WTC11 (cell line): ENCODE measurements around the gene CBFB. TPM values are rescaled to one million over a fixed set of nuclear protein-coding genes. Genes with fewer than 3 reads are reported as not detected.
"Not testable (repeated sequence)": the region's sequence is repeated elsewhere in the genome, so short reads cannot be mapped to it uniquely, and the experiment has no call there.

ENCODE experiments used
- ATAC-seq: fragments of 200-7000 bp; cut with Tn5 transposase; 2 replicates; pipeline ENCODE4 v1.10.0; 2021; ENCODE audit warnings: mild to moderate bottlenecking, moderate library complexity
- CTCF ChIA-PET: fragments of 300-600 bp; sonication (Branson Sonifier 250); formaldehyde crosslinking; loops from one replicate; lab custom pipeline; 2021; ENCODE audit warnings: antibody characterized with exemption; lab: Charles Lee
- POLR2A ChIA-PET: fragments of 350-600 bp; sonication (Branson Sonifier 250); formaldehyde crosslinking; loops from one replicate; lab custom pipeline; 2021; ENCODE audit warnings: antibody characterized with exemption; lab: Charles Lee
- DNase-seq: peaks from one replicate; pipeline ENCODE4 v3.0.0; 2021; ENCODE audit warnings: low spot score
- H3K27ac Mint-ChIP-seq: 2 replicates; pipeline ENCODE4 v1.8.0; 2021; ENCODE audit warnings: mixed read lengths
- H3K27me3 Mint-ChIP-seq: 2 replicates; pipeline ENCODE4 v1.8.0; 2021; ENCODE audit warnings: low read depth, mild to moderate bottlenecking, moderate library complexity, mixed read lengths
- H3K36me3 Mint-ChIP-seq: 2 replicates; pipeline ENCODE4 v1.8.0; 2021; ENCODE audit warnings: mixed read lengths
- H3K4me1 Mint-ChIP-seq: 2 replicates; pipeline ENCODE4 v1.8.0; 2022; ENCODE audit warnings: mixed read lengths
- H3K4me3 Mint-ChIP-seq: 2 replicates; pipeline ENCODE4 v1.8.0; 2021; ENCODE audit warnings: mild to moderate bottlenecking, moderate library complexity, mixed read lengths
- H3K9me3 Mint-ChIP-seq: 2 replicates; pipeline ENCODE4 v1.8.0; 2021; ENCODE audit warnings: mixed read lengths
- ATF2 ChIP-seq: sonication (generic); formaldehyde crosslinking; IDR thresholded peaks from 2 replicates; pipeline ENCODE4 v1.8.1; 2022; ENCODE audit warnings: low read depth, missing genetic modification reagents, borderline replicate concordance
- ATF6 ChIP-seq: sonication (generic); formaldehyde crosslinking; IDR thresholded peaks from 2 replicates; pipeline ENCODE4 v1.8.1; 2023; ENCODE audit warnings: mild to moderate bottlenecking, missing genetic modification reagents
- CBFB ChIP-seq: sonication (generic); formaldehyde crosslinking; IDR thresholded peaks from 2 replicates; pipeline ENCODE4 v1.8.1; 2022; ENCODE audit warnings: mild to moderate bottlenecking, low read depth, missing genetic modification reagents
- E2F5 ChIP-seq: sonication (generic); formaldehyde crosslinking; IDR thresholded peaks from 2 replicates; pipeline ENCODE4 v1.8.1; 2022; ENCODE audit warnings: mild to moderate bottlenecking, moderate library complexity, missing genetic modification reagents
- FOXP1 ChIP-seq: sonication (generic); formaldehyde crosslinking; IDR thresholded peaks from 2 replicates; pipeline ENCODE4 v1.8.0; 2022; ENCODE audit warnings: missing genetic modification reagents, mild to moderate bottlenecking, moderate library complexity, borderline replicate concordance
- GABPB1 ChIP-seq: sonication (generic); formaldehyde crosslinking; IDR thresholded peaks from 2 replicates; pipeline ENCODE4 v1.8.1; 2023; ENCODE audit warnings: mild to moderate bottlenecking, missing genetic modification reagents
- NFE2L1 ChIP-seq: sonication (generic); formaldehyde crosslinking; IDR thresholded peaks from 2 replicates; pipeline ENCODE4 v1.8.1; 2023; ENCODE audit warnings: missing genetic modification reagents
- NFYB ChIP-seq: sonication (generic); formaldehyde crosslinking; conservative IDR thresholded peaks from 2 replicates; pipeline ENCODE4 v1.8.0; 2022; ENCODE audit warnings: low read depth, missing genetic modification reagents
- NR1H2 ChIP-seq: sonication (generic); formaldehyde crosslinking; IDR thresholded peaks from 2 replicates; pipeline ENCODE4 v1.9.0; 2021; ENCODE audit warnings: mild to moderate bottlenecking, moderate library complexity, missing genetic modification reagents
- NR3C1 ChIP-seq: sonication (generic); formaldehyde crosslinking; conservative IDR thresholded peaks from 2 replicates; pipeline ENCODE4 v1.8.1; 2023; ENCODE audit warnings: low read depth, mild to moderate bottlenecking, missing genetic modification reagents
- PREB ChIP-seq: sonication (generic); formaldehyde crosslinking; IDR thresholded peaks from 2 replicates; pipeline ENCODE4 v1.8.1; 2022; ENCODE audit warnings: mild to moderate bottlenecking, missing genetic modification reagents, moderate library complexity, borderline replicate concordance
- SMAD3 ChIP-seq: sonication (generic); formaldehyde crosslinking; IDR thresholded peaks from 2 replicates; pipeline ENCODE4 v1.8.0; 2022; ENCODE audit warnings: missing genetic modification reagents, mild to moderate bottlenecking, borderline replicate concordance
- TCF7 ChIP-seq: sonication (generic); formaldehyde crosslinking; IDR thresholded peaks from 2 replicates; pipeline ENCODE4 v1.8.0; 2022; ENCODE audit warnings: mild to moderate bottlenecking, low read depth, missing genetic modification reagents, moderate library complexity
- TEAD4 ChIP-seq: sonication (generic); formaldehyde crosslinking; IDR thresholded peaks from 2 replicates; pipeline ENCODE4 v1.8.0; 2022; ENCODE audit warnings: mild to moderate bottlenecking, missing genetic modification reagents
- ZNF121 ChIP-seq: sonication (generic); formaldehyde crosslinking; IDR thresholded peaks from 2 replicates; pipeline ENCODE4 v1.8.0; 2023; ENCODE audit warnings: missing genetic modification reagents
- ZNF219 ChIP-seq: sonication (generic); formaldehyde crosslinking; IDR thresholded peaks from 2 replicates; pipeline ENCODE4 v1.8.0; 2023; ENCODE audit warnings: missing genetic modification reagents, mild to moderate bottlenecking, borderline replicate concordance
- ZNF512 ChIP-seq: sonication (generic); formaldehyde crosslinking; IDR thresholded peaks from 2 replicates; pipeline ENCODE4 v1.8.1; 2022; ENCODE audit warnings: missing genetic modification reagents, borderline replicate concordance
- ZSCAN18 ChIP-seq: fragments of 250-450 bp; sonication (Bioruptor Pico); IDR thresholded peaks from 2 replicates; pipeline ENCODE4 v2.1.2; 2022; ENCODE audit warnings: mild to moderate bottlenecking, moderate library complexity
- total RNA-seq: library from RNA; stranded (reverse); gene quantifications from 3 replicates; pipeline ENCODE4 v1.2.3, GENCODE V29; 2021

Gene CBFB
- total RNA-seq, 1 experiment from 2014 or later = 36.9 TPM

GRCh38 chr16:66991545-66992077 lies 37.3 kb upstream of the CBFB start (continued):
- no peak for TF ChIP-seq NR3C1 (CRISPR knock-in tag)
- no peak for TF ChIP-seq NFE2L1 (CRISPR knock-in tag)
- TF ChIP-seq ZNF219 (CRISPR knock-in tag) = no peak
- TF ChIP-seq TEAD4 (CRISPR knock-in tag) = no peak
- no peak for TF ChIP-seq PREB (CRISPR knock-in tag)
- TF ChIP-seq ZNF121 (CRISPR knock-in tag) = no peak
- no peak for TF ChIP-seq SMAD3 (CRISPR knock-in tag)
- TF ChIP-seq ATF6 (CRISPR knock-in tag) = no peak

GRCh38 chr16:66993558-66993957 lies 35.4 kb upstream of the CBFB start:
- H3K4me3 Mint-ChIP-seq, ATAC-seq, DNase-seq, H3K4me1 Mint-ChIP-seq, H3K27ac Mint-ChIP-seq, H3K9me3 Mint-ChIP-seq, POLR2A ChIA-PET, H3K36me3 Mint-ChIP-seq: not testable (repeated sequence)
- H3K27me3 Mint-ChIP-seq = peaks cover 27% of the 10 kb centered on the region
- CTCF ChIA-PET = interaction anchor here (1.9 kb wide), 1 partner anchor 32 kb away, joined by 8 read pairs; the partner anchor contains the start of gene CES3

GRCh38 chr16:66996324-66996982 lies 32.5 kb upstream of the CBFB start:
- CTCF ChIA-PET = interaction anchor here (0.6 to 1.1 kb wide), 2 partner anchors 35 to 312 kb away, joined by 4 read pairs; partner anchors contain the start of gene CES3
- DNase-seq = no peak
- no peaks in the 10 kb centered on the region for H3K36me3 Mint-ChIP-seq
- H3K9me3 Mint-ChIP-seq = no peaks in the 10 kb centered on the region
- peaks cover 48% of the 10 kb centered on the region for H3K27me3 Mint-ChIP-seq
- TF ChIP-seq ZSCAN18 = no peak
- TF ChIP-seq GABPB1 (CRISPR knock-in tag) = peak; percentile 61; the same call in 1 of the 2 replicates
- TF ChIP-seq NR1H2 (CRISPR knock-in tag) = no peak
- no peak for TF ChIP-seq E2F5 (CRISPR knock-in tag)
- TF ChIP-seq FOXP1 = no peak
- TF ChIP-seq, all 79 proteins: peak for 1
- POLR2A ChIA-PET = no interaction called here
- peaks cover 4% of the 10 kb centered on the region for H3K4me1 Mint-ChIP-seq
- ATAC-seq = no peak
- no peak overlapping the region for H3K4me3 Mint-ChIP-seq
- H3K27ac Mint-ChIP-seq = no peak overlapping the region

GRCh38 chr16:66996983-66997358 lies 32.0 kb upstream of the CBFB start:
- ChIA-PET POLR2A (no interaction called here), CTCF (interaction anchor here (0.5 to 2.5 kb wide), 4 partner anchors 21 to 565 kb away, joined by 3 to 7 read pairs (median 4); partner anchors contain the start of genes CES3 and CTCF)
- Mint-ChIP-seq H3K4me1 (peaks cover 4% of the 10 kb centered on the region), H3K27me3 (peaks cover 52% of the 10 kb centered on the region), H3K9me3 (no peaks in the 10 kb centered on the region), H3K27ac (no peak overlapping the region), H3K36me3 (no peaks in the 10 kb centered on the region), H3K4me3 (no peak overlapping the region)
- ATAC-seq = no peak
- no peak for DNase-seq
- TF ChIP-seq ATF2 (CRISPR knock-in tag) (no peak), ZNF512 (CRISPR knock-in tag) (no peak), CBFB (no peak), NFYB (no peak), TCF7 (no peak)
